WTC11 (cell line): Measurements from ENCODE around the gene CRTAP. TPM values are rescaled to one million over a fixed set of nuclear protein-coding genes. Genes with fewer than 3 reads are reported as not detected.

Experiments used
- ATAC-seq: fragments of 200-7000 bp; cut with Tn5 transposase; 2 replicates; pipeline ENCODE4 v1.10.0; 2021; ENCODE audit warnings: mild to moderate bottlenecking, moderate library complexity
- CTCF ChIA-PET: fragments of 300-600 bp; sonication (Branson Sonifier 250); formaldehyde crosslinking; loops from one replicate; lab custom pipeline; 2021; ENCODE audit warnings: antibody characterized with exemption; lab: Charles Lee
- POLR2A ChIA-PET: fragments of 350-600 bp; sonication (Branson Sonifier 250); formaldehyde crosslinking; loops from one replicate; lab custom pipeline; 2021; ENCODE audit warnings: antibody characterized with exemption; lab: Charles Lee
- DNase-seq: peaks from one replicate; pipeline ENCODE4 v3.0.0; 2021; ENCODE audit warnings: low spot score
- H3K27ac Mint-ChIP-seq: 2 replicates; pipeline ENCODE4 v1.8.0; 2021; ENCODE audit warnings: mixed read lengths
- H3K27me3 Mint-ChIP-seq: 2 replicates; pipeline ENCODE4 v1.8.0; 2021; ENCODE audit warnings: low read depth, mild to moderate bottlenecking, moderate library complexity, mixed read lengths
- H3K36me3 Mint-ChIP-seq: 2 replicates; pipeline ENCODE4 v1.8.0; 2021; ENCODE audit warnings: mixed read lengths
- H3K4me1 Mint-ChIP-seq: 2 replicates; pipeline ENCODE4 v1.8.0; 2022; ENCODE audit warnings: mixed read lengths
- H3K4me3 Mint-ChIP-seq: 2 replicates; pipeline ENCODE4 v1.8.0; 2021; ENCODE audit warnings: mild to moderate bottlenecking, moderate library complexity, mixed read lengths
- H3K9me3 Mint-ChIP-seq: 2 replicates; pipeline ENCODE4 v1.8.0; 2021; ENCODE audit warnings: mixed read lengths
- ATF1 ChIP-seq: sonication (generic); formaldehyde crosslinking; IDR thresholded peaks from 2 replicates; pipeline ENCODE4 v1.8.1; 2023; ENCODE audit warnings: mild to moderate bottlenecking, moderate library complexity, missing genetic modification reagents
- CREB1 ChIP-seq: sonication (generic); formaldehyde crosslinking; IDR thresholded peaks from 2 replicates; pipeline ENCODE4 v1.8.0; 2023; ENCODE audit warnings: mild to moderate bottlenecking, missing genetic modification reagents
- CREM ChIP-seq: sonication (generic); formaldehyde crosslinking; IDR thresholded peaks from 2 replicates; pipeline ENCODE4 v1.8.1; 2022; ENCODE audit warnings: mild to moderate bottlenecking, missing genetic modification reagents, moderate library complexity
- EMX1 ChIP-seq: fragments of 250-450 bp; sonication (Bioruptor Pico); IDR thresholded peaks from 2 replicates; pipeline ENCODE4 v1.8.0; 2021; ENCODE audit warnings: mild to moderate bottlenecking
- ESRRA ChIP-seq: sonication (generic); formaldehyde crosslinking; IDR thresholded peaks from 2 replicates; pipeline ENCODE4 v1.8.1; 2022; ENCODE audit warnings: mild to moderate bottlenecking, missing genetic modification reagents, borderline replicate concordance
- FOXK1 ChIP-seq: sonication (generic); formaldehyde crosslinking; IDR thresholded peaks from 2 replicates; pipeline ENCODE4 v1.8.0; 2022; ENCODE audit warnings: mild to moderate bottlenecking, moderate library complexity, missing genetic modification reagents
- GRHL2 ChIP-seq: fragments of 250-450 bp; sonication (Bioruptor Pico); IDR thresholded peaks from 2 replicates; pipeline ENCODE4 v1.8.0; 2022; ENCODE audit warnings: mild to moderate bottlenecking, moderate library complexity; ENCODE audit not compliant: insufficient replicate concordance, severe bottlenecking
- JAZF1 ChIP-seq: fragments of 250-450 bp; sonication (Bioruptor Pico); IDR thresholded peaks from 2 replicates; pipeline ENCODE4 v1.9.0; 2021; ENCODE audit warnings: moderate library complexity, mild to moderate bottlenecking, inconsistent platforms
- KAT7 ChIP-seq: sonication (generic); formaldehyde crosslinking; IDR thresholded peaks from 2 replicates; pipeline ENCODE4 v1.8.1; 2023; ENCODE audit warnings: missing genetic modification reagents, mild to moderate bottlenecking, borderline replicate concordance
- NFATC4 ChIP-seq: fragments of 250-450 bp; sonication (Bioruptor Pico); IDR thresholded peaks from 2 replicates; pipeline ENCODE4 v1.9.0; 2021; ENCODE audit warnings: mild to moderate bottlenecking
- RELA ChIP-seq: sonication (generic); formaldehyde crosslinking; IDR thresholded peaks from 2 replicates; pipeline ENCODE4 v1.8.1; 2022; ENCODE audit warnings: missing genetic modification reagents, mild to moderate bottlenecking, borderline replicate concordance
- RORB ChIP-seq: fragments of 250-450 bp; sonication (Bioruptor Pico); IDR thresholded peaks from 2 replicates; pipeline ENCODE4 v1.9.0; 2021; ENCODE audit warnings: mild to moderate bottlenecking
- SP1 ChIP-seq: sonication (generic); formaldehyde crosslinking; conservative IDR thresholded peaks from 2 replicates; pipeline ENCODE4 v1.8.1; 2022; ENCODE audit warnings: missing genetic modification reagents
- TEAD1 ChIP-seq: sonication (generic); formaldehyde crosslinking; IDR thresholded peaks from 2 replicates; pipeline ENCODE4 v1.8.0; 2022; ENCODE audit warnings: mild to moderate bottlenecking, missing genetic modification reagents
- ZNF219 ChIP-seq: sonication (generic); formaldehyde crosslinking; IDR thresholded peaks from 2 replicates; pipeline ENCODE4 v1.8.0; 2023; ENCODE audit warnings: missing genetic modification reagents, mild to moderate bottlenecking, borderline replicate concordance
- ZNF416 ChIP-seq: fragments of 250-450 bp; sonication (Bioruptor Pico); IDR thresholded peaks from 2 replicates; pipeline ENCODE4 v1.9.0; 2021; ENCODE audit warnings: mild to moderate bottlenecking, inconsistent platforms
- ZNF671 ChIP-seq: fragments of 250-450 bp; sonication (Bioruptor Pico); IDR thresholded peaks from 2 replicates; pipeline ENCODE4 v1.8.0; 2021; ENCODE audit warnings: mild to moderate bottlenecking
- total RNA-seq: library from RNA; stranded (reverse); gene quantifications from 3 replicates; pipeline ENCODE4 v1.2.3, GENCODE V29; 2021
- TF ChIP-seq, protein P1 (sequence below): sonication (generic); formaldehyde crosslinking; IDR thresholded peaks from 2 replicates; pipeline ENCODE4 v1.8.1; 2023; ENCODE audit warnings: mild to moderate bottlenecking, missing genetic modification reagents
- TF ChIP-seq, protein P2 (sequence below): sonication (generic); formaldehyde crosslinking; conservative IDR thresholded peaks from 2 replicates; pipeline ENCODE4 v1.8.1; 2022; ENCODE audit warnings: mild to moderate bottlenecking, missing genetic modification reagents
- TF ChIP-seq, protein P3 (sequence below): fragments of 250-450 bp; sonication (Bioruptor Pico); conservative IDR thresholded peaks from 2 replicates; pipeline ENCODE4 v1.9.0; 2021; ENCODE audit warnings: mild to moderate bottlenecking
- TF ChIP-seq, protein P4 (sequence below): fragments of 250-450 bp; sonication (Bioruptor Pico); IDR thresholded peaks from 2 replicates; pipeline ENCODE4 v1.9.0; 2021; ENCODE audit warnings: mild to moderate bottlenecking

The CRTAP gene
- total RNA-seq, 1 experiment from 2014 or later, result 156 TPM

DNA sequence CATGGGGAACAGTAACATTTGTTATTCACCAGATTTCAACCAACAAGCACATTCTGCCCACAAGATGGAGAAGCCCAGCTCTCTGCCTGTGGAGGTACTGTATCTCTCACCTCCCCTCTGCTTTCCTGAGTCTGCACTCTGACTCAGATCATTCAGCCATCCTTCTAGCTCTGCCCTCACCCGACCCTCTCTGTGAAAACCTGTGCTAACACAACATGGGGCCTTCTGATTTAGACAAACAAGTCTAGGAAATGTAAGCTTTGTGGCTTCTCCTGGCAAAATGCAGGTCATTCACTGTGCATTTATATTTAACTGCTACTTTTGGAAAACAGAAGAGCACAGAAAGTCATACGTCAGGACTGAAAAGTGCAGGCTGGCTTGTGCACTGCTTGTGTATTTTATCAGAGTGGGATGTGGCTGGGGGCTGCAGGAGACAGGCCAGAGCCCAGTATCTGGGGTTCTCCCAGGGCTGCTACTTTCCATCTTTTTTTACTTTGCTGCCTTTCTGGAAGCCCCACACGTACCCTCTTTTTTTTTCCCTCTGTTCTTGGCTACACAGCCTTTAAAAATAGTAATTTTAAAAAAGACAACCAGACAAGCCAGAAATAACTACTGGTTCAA, 54.0 kb downstream of the CRTAP start:
- no peaks in the 10 kb centered on the region for H3K27me3 Mint-ChIP-seq
- TF ChIP-seq SP1 (CRISPR knock-in tag) (no peak), RELA (no peak), ZNF416 (CRISPR knock-in tag) (no peak), GRHL2 (CRISPR knock-in tag) (no peak), EMX1 (CRISPR knock-in tag) (no peak), NFATC4 (no peak), ATF1 (CRISPR knock-in tag) (no peak), RORB (CRISPR knock-in tag) (no peak), CREM (CRISPR knock-in tag) (no peak)
- TF ChIP-seq, protein P1, sequence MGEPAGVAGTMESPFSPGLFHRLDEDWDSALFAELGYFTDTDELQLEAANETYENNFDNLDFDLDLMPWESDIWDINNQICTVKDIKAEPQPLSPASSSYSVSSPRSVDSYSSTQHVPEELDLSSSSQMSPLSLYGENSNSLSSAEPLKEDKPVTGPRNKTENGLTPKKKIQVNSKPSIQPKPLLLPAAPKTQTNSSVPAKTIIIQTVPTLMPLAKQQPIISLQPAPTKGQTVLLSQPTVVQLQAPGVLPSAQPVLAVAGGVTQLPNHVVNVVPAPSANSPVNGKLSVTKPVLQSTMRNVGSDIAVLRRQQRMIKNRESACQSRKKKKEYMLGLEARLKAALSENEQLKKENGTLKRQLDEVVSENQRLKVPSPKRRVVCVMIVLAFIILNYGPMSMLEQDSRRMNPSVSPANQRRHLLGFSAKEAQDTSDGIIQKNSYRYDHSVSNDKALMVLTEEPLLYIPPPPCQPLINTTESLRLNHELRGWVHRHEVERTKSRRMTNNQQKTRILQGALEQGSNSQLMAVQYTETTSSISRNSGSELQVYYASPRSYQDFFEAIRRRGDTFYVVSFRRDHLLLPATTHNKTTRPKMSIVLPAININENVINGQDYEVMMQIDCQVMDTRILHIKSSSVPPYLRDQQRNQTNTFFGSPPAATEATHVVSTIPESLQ (CRISPR knock-in tag), result no peak
- POLR2A ChIA-PET, result no interaction called here
- CTCF ChIA-PET, result interaction anchor here (0.6 to 1.8 kb wide), 5 partner anchors 23 to 205 kb away, joined by 3 to 10 read pairs (median 4); no protein-coding TSS in a partner anchor
- ATAC-seq, result peak; percentile 59
- DNase-seq, result no peak
- no peaks in the 10 kb centered on the region for H3K36me3 Mint-ChIP-seq
- no peaks in the 10 kb centered on the region for H3K9me3 Mint-ChIP-seq
- H3K27ac Mint-ChIP-seq, result no peak overlapping the region
- no peak overlapping the region for H3K4me3 Mint-ChIP-seq
- no peaks in the 10 kb centered on the region for H3K4me1 Mint-ChIP-seq

DNA sequence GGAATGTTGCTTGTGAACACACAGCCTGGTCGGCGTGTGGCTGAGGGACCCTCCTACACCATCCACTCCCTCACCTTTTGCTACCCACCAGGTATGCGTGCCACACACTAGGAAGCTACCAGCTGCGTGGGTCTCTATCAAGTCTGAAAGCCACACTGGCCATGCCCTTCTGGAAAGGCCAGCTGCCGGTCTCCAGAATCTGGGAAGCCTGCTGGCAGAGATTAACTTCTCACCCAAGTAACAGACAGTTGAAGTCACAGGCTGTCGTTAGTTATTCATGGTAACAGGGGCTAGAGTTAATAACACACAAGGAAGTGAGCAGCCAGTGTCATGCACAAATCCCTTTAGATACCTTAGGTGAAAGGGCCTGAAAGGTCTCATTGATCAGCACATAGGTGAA, 56.7 kb downstream of the CRTAP start:
- no peaks in the 10 kb centered on the region for H3K27me3 Mint-ChIP-seq
- no peak overlapping the region for H3K4me3 Mint-ChIP-seq
- ChIA-PET POLR2A (no interaction called here), CTCF (no interaction called here)
- H3K4me1 Mint-ChIP-seq, result no peaks in the 10 kb centered on the region
- no peaks in the 10 kb centered on the region for H3K9me3 Mint-ChIP-seq
- DNase-seq, result no peak
- ATAC-seq, result no peak
- no peaks in the 10 kb centered on the region for H3K36me3 Mint-ChIP-seq
- no peak overlapping the region for H3K27ac Mint-ChIP-seq
- no peak for TF ChIP-seq KAT7 (CRISPR knock-in tag)
- TF ChIP-seq CREB1 (CRISPR knock-in tag), result no peak
- TF ChIP-seq TEAD1, result no peak
- TF ChIP-seq ATF1 (CRISPR knock-in tag), result no peak
- no peak for TF ChIP-seq FOXK1 (CRISPR knock-in tag)
- TF ChIP-seq, protein P2, sequence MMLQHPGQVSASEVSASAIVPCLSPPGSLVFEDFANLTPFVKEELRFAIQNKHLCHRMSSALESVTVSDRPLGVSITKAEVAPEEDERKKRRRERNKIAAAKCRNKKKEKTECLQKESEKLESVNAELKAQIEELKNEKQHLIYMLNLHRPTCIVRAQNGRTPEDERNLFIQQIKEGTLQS (CRISPR knock-in tag), result no peak
- no peak for TF ChIP-seq ESRRA (CRISPR knock-in tag)
- TF ChIP-seq EMX1 (CRISPR knock-in tag), result no peak
- TF ChIP-seq, protein P3, sequence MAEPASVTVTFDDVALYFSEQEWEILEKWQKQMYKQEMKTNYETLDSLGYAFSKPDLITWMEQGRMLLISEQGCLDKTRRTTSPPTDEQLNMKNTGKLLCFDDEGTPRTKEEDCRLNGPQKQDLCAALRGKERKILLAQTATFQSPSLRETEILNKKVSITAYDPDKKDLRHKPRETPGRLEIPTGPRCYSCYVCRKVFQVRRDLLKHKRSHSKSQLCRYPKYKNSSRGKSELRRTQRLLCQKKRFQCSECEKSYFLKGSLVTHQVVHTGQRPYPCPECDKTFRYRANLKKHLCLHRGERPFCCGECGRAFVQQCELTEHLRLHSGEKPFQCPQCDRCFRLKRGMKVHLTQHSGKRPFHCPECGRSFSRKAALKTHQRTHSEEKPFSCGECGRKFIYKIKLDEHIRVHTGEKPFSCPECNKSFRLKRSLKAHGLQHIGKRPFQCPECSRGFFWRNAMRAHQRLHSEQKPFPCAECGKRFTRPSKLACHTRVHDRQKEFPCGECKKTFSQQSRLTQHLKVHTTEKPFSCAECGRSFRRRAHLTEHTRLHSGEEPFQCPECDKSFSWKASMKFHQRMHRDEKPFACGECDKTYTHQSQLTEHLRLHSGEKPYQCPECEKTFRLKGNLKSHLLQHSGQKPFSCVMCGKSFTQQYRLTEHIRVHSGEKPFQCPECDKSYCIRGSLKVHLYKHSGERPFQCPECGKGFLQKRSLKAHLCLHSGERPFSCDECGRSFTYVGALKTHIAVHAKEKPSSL (CRISPR knock-in tag), result no peak
- TF ChIP-seq, protein P4, sequence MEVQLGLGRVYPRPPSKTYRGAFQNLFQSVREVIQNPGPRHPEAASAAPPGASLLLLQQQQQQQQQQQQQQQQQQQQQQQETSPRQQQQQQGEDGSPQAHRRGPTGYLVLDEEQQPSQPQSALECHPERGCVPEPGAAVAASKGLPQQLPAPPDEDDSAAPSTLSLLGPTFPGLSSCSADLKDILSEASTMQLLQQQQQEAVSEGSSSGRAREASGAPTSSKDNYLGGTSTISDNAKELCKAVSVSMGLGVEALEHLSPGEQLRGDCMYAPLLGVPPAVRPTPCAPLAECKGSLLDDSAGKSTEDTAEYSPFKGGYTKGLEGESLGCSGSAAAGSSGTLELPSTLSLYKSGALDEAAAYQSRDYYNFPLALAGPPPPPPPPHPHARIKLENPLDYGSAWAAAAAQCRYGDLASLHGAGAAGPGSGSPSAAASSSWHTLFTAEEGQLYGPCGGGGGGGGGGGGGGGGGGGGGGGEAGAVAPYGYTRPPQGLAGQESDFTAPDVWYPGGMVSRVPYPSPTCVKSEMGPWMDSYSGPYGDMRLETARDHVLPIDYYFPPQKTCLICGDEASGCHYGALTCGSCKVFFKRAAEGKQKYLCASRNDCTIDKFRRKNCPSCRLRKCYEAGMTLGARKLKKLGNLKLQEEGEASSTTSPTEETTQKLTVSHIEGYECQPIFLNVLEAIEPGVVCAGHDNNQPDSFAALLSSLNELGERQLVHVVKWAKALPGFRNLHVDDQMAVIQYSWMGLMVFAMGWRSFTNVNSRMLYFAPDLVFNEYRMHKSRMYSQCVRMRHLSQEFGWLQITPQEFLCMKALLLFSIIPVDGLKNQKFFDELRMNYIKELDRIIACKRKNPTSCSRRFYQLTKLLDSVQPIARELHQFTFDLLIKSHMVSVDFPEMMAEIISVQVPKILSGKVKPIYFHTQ, result no peak
- no peak for TF ChIP-seq ZNF219 (CRISPR knock-in tag)
- TF ChIP-seq JAZF1 (CRISPR knock-in tag), result no peak
- no peak for TF ChIP-seq ZNF671 (CRISPR knock-in tag)
